Fibroblast of lung (primary cell): Measurements from ENCODE around the gene ALDH3A2. TPM values are rescaled to one million over a fixed set of nuclear protein-coding genes. Genes with fewer than 3 reads are reported as not detected.

Source experiments
- DNase-seq, 2 donors: peaks; one replicate each; pipeline versions ENCODE4 v3.0.0 to v3.0.0-alpha.2; 2010; ENCODE audit warnings: low read depth in 2 of 2
- H2AFZ ChIP-seq: 2 replicates; pipeline ENCODE4 v1.5.1; 2012; ENCODE audit warnings: low read length, control low read depth, inconsistent platforms
- H3K27ac ChIP-seq: 2 replicates; pipeline ENCODE4 v1.5.1; 2011; ENCODE audit warnings: low read length, control low read depth; ENCODE audit not compliant: insufficient read depth
- H3K27me3 ChIP-seq: 2 replicates; pipeline ENCODE4 v1.5.1; 2011; ENCODE audit warnings: mild to moderate bottlenecking, low read length; ENCODE audit not compliant: control insufficient read depth, insufficient read depth
- H3K36me3 ChIP-seq: 2 replicates; pipeline ENCODE4 v1.5.1; 2011; ENCODE audit warnings: low read length; ENCODE audit not compliant: control insufficient read depth, insufficient read depth
- H3K4me1 ChIP-seq: 2 replicates; pipeline ENCODE4 v1.5.1; 2011; ENCODE audit warnings: low read length; ENCODE audit not compliant: control insufficient read depth, insufficient read depth; ENCODE audit errors: extremely low read depth
- H3K4me2 ChIP-seq: 2 replicates; pipeline ENCODE4 v1.5.1; 2011; ENCODE audit warnings: low read length, control low read depth; ENCODE audit not compliant: insufficient read depth; ENCODE audit errors: extremely low read depth
- H3K4me3 ChIP-seq, 4 experiments: fragments of 200-600 bp in 1 of 4; sonication (generic) in 1 of 4; replicated peaks in 1 of 4; 2 replicates each; pipeline ENCODE4 v1.5.1; 2011 to 2016; ENCODE audit warnings: low read length in 4 of 4, low read depth in 3 of 4, mild to moderate bottlenecking in 3 of 4, control low read depth in 2 of 4, inconsistent platforms in 1 of 4, mixed read lengths in 1 of 4; ENCODE audit not compliant: insufficient read depth in 1 of 4; ENCODE audit errors: control extremely low read depth in 1 of 4
- H3K79me2 ChIP-seq: 2 replicates; pipeline ENCODE4 v1.5.1; 2012; ENCODE audit warnings: mild to moderate bottlenecking, low read length, inconsistent platforms; ENCODE audit not compliant: control insufficient read depth, insufficient read depth
- H3K9ac ChIP-seq: 2 replicates; pipeline ENCODE4 v1.5.1; 2011; ENCODE audit warnings: mild to moderate bottlenecking, low read length, control low read depth; ENCODE audit not compliant: insufficient read depth
- H3K9me3 ChIP-seq: 2 replicates; pipeline ENCODE4 v1.5.1; 2012; ENCODE audit warnings: low read depth, low read length; ENCODE audit not compliant: control insufficient read depth, insufficient read depth
- H4K20me1 ChIP-seq: 2 replicates; pipeline ENCODE4 v1.5.1; 2011; ENCODE audit warnings: low read length; ENCODE audit not compliant: control insufficient read depth, insufficient read depth; ENCODE audit errors: extremely low read depth
- CTCF ChIP-seq, 2 donors: IDR thresholded peaks in 1 of 2; conservative IDR thresholded peaks in 1 of 2; 1 replicate in 1 of 2; 2 replicates in 1 of 2; pipeline ENCODE4 v1.5.1; 2011 to 2012; ENCODE audit warnings: low read length in 2 of 2, control low read depth in 1 of 2, inconsistent platforms in 1 of 2, low read depth in 1 of 2, mild to moderate bottlenecking in 1 of 2
- EZH2 ChIP-seq: IDR thresholded peaks from 2 replicates; pipeline ENCODE4 v1.5.1; 2012; ENCODE audit warnings: low read length, control low read depth, mild to moderate bottlenecking; ENCODE audit errors: missing control alignments
- polyA plus RNA-seq, 2 donors: library from polyadenylated mRNA; depleted of rRNA in 1 of 2; stranded (reverse) in 1 of 2; unstranded in 1 of 2; fragments of >200 nt; gene quantifications; 2 replicates each; pipeline ENCODE4 v1.2.1, GENCODE V29; 2011 to 2012; ENCODE audit warnings: missing spikeins in 1 of 2
- total RNA-seq: library from RNA; depleted of rRNA; stranded (reverse); fragments of >200 nt; gene quantifications from 2 replicates; pipeline ENCODE4 v1.2.1, GENCODE V29; 2014

Gene ALDH3A2
- total and polyA plus RNA-seq, 2 donors (not counting 1 experiment from before 2014, with no cell fraction given): 14.6 to 30.2 TPM

GRCh38 chr17:19644493-19645210, 3.9 kb upstream of the ALDH3A2 start:
- Histone ChIP-seq H3K36me3 (no peaks in the 10 kb centered on the region), H3K27ac (no peak overlapping the region), H3K9me3 (no peaks in the 10 kb centered on the region), H3K27me3 (peaks cover 8% of the 10 kb centered on the region), H3K4me1 (peaks cover 12% of the 10 kb centered on the region), H3K4me3 (no peak overlapping the region), H2AFZ (no peak overlapping the region), H3K4me2 (no peak overlapping the region), H3K79me2 (no peaks in the 10 kb centered on the region), H3K9ac (no peak overlapping the region), H4K20me1 (no peaks in the 10 kb centered on the region)
- TF ChIP-seq CTCF (conservative IDR thresholded peaks at IDR 0.05 in 1 of 2, IDR thresholded peaks at IDR 0.05 in 1 of 2; ENCODE audit: low read depth in 1 of 2, low read length in 2 of 2) (no peak), EZH2 (no peak)
- peak; percentile 18 to 32 for DNase-seq

GRCh38 chr17:19645734-19646201, 2.8 kb upstream of the ALDH3A2 start:
- no peak overlapping the region for H3K9ac ChIP-seq
- H3K4me1 ChIP-seq: peaks cover 12% of the 10 kb centered on the region
- no peak overlapping the region for H3K27ac ChIP-seq
- H3K4me2 ChIP-seq: no peak overlapping the region
- no peaks in the 10 kb centered on the region for H3K79me2 ChIP-seq
- no peak overlapping the region for H2AFZ ChIP-seq
- no peak for TF ChIP-seq EZH2
- TF ChIP-seq CTCF (conservative IDR thresholded peaks at IDR 0.05 in 1 of 2, IDR thresholded peaks at IDR 0.05 in 1 of 2; ENCODE audit: low read depth in 1 of 2, low read length in 2 of 2): peak; percentile 30 to 43
- peak; percentile 19 to 33 for DNase-seq
- no peaks in the 10 kb centered on the region for H3K9me3 ChIP-seq
- H3K27me3 ChIP-seq: peaks cover 8% of the 10 kb centered on the region
- no peak overlapping the region for H3K4me3 ChIP-seq
- no peaks in the 10 kb centered on the region for H3K36me3 ChIP-seq
- H4K20me1 ChIP-seq: no peaks in the 10 kb centered on the region

GRCh38 chr17:19646788-19647696, 1.5 kb upstream of the ALDH3A2 start:
- Histone ChIP-seq H3K4me2 (peak overlapping the region; percentile 96), H3K4me1 (peaks cover 12% of the 10 kb centered on the region), H3K36me3 (no peaks in the 10 kb centered on the region), H3K27me3 (peaks cover 4% of the 10 kb centered on the region), H2AFZ (no peak overlapping the region), H3K9ac (no peak overlapping the region), H3K79me2 (no peaks in the 10 kb centered on the region), H3K27ac (no peak overlapping the region), H4K20me1 (no peaks in the 10 kb centered on the region), H3K9me3 (no peaks in the 10 kb centered on the region), H3K4me3 (peak overlapping the region in 1 of 4 experiments; percentile 77)
- TF ChIP-seq CTCF (conservative IDR thresholded peaks at IDR 0.05 in 1 of 2, IDR thresholded peaks at IDR 0.05 in 1 of 2; ENCODE audit: low read depth in 1 of 2, low read length in 2 of 2): no peak
- TF ChIP-seq EZH2: no peak
- peak; percentile 13 to 18 for DNase-seq
